ENCODE measurements around the gene AIF1.

The AIF1 gene

GRCh38 chr6:31663961-31664789, 49.1 kb downstream of the AIF1 start:
- DNase-seq (ENCODE audit: low read depth in 2 of 2) = no peak

GRCh38 chr6:31664790-31665500, 49.9 kb downstream of the AIF1 start, which contains the start of gene GPANK1:
Gene GPANK1 (minus strand): TSS chr6:31664997. CDS start chr6:31664478, 519 bp downstream.
- peak; percentile 77 to 83 for DNase-seq (ENCODE audit: low read depth in 2 of 2)

GRCh38 chr6:31665501-31666336, 50.7 kb downstream of the AIF1 start, which contains the start of gene CSNK2B:
Gene CSNK2B (plus strand): TSS chr6:31666080. CDS start chr6:31666832, 752 bp downstream.
- peak; percentile 96 to 97 for DNase-seq (ENCODE audit: low read depth in 2 of 2)

- DNase-seq (ENCODE audit: low read depth in 2 of 2) = no peak
Observed at GRCh38 chr6:31666337-31666965, 51.4 kb downstream of the AIF1 start.

All from stimulated activated CD8-positive, alpha-beta memory T cell treated with anti-CD3 and anti-CD28 coated beads, Interleukin-2, amount 100 ng/mL, for 48 hours (primary cell).